Neuronal stem cell (in vitro differentiated cells): ENCODE results near the gene ARHGAP29.

ENCODE experiments used
- DNase-seq: peaks from one replicate; pipeline ENCODE4 v3.0.0-alpha.2; 2013; ENCODE audit warnings: low spot score
- H2AFZ ChIP-seq: one replicate; pipeline ENCODE4 v1.6.1; 2013; ENCODE audit warnings: mild to moderate bottlenecking, low read length, inconsistent platforms
- H2AK5ac ChIP-seq: 2 replicates; pipeline ENCODE4 v1.6.1; 2013; ENCODE audit warnings: low read depth, mild to moderate bottlenecking, inconsistent platforms, low read length, moderate library complexity, mixed read lengths
- H2BK120ac ChIP-seq: 2 replicates; pipeline ENCODE4 v1.6.1; 2013; ENCODE audit warnings: low read depth, mild to moderate bottlenecking, inconsistent platforms, low read length, moderate library complexity, mixed read lengths
- H2BK12ac ChIP-seq: one replicate; pipeline ENCODE4 v1.6.1; 2013; ENCODE audit warnings: low read length, inconsistent platforms
- H2BK15ac ChIP-seq: 2 replicates; pipeline ENCODE4 v1.6.1; 2013; ENCODE audit warnings: mild to moderate bottlenecking, low read length, inconsistent platforms, mixed read lengths
- H2BK5ac ChIP-seq: one replicate; pipeline ENCODE4 v1.6.1; 2013; ENCODE audit warnings: inconsistent platforms, mild to moderate bottlenecking, low read length, moderate library complexity
- H3K14ac ChIP-seq: one replicate; pipeline ENCODE4 v1.6.1; 2013; ENCODE audit warnings: low read length, inconsistent platforms
- H3K18ac ChIP-seq: 2 replicates; pipeline ENCODE4 v1.6.1; 2013; ENCODE audit warnings: low read length, inconsistent platforms
- H3K23ac ChIP-seq: 2 replicates; pipeline ENCODE4 v1.6.1; 2013; ENCODE audit warnings: low read depth, mild to moderate bottlenecking, mixed read lengths, low read length, inconsistent platforms; ENCODE audit not compliant: poor library complexity
- H3K27ac ChIP-seq: replicated peaks from 3 replicates; pipeline ENCODE4 v1.5.1; 2013; ENCODE audit warnings: low read length, inconsistent platforms
- H3K27me3 ChIP-seq, 3 experiments: 2 replicates each; pipeline ENCODE4 v1.6.1; 2013; ENCODE audit warnings: low read length in 3 of 3, mild to moderate bottlenecking in 2 of 3, inconsistent platforms in 1 of 3, low read depth in 1 of 3, mixed read lengths in 1 of 3, moderate library complexity in 1 of 3; ENCODE audit not compliant: control insufficient read depth in 3 of 3, insufficient read depth in 3 of 3
- H3K36me3 ChIP-seq, 2 donors: replicated peaks in 1 of 2; 2 replicates each; pipeline ENCODE4 v1.6.1; 2013; ENCODE audit warnings: low read length in 2 of 2; ENCODE audit not compliant: control insufficient read depth in 2 of 2, insufficient read depth in 2 of 2
- H3K4ac ChIP-seq: 2 replicates; pipeline ENCODE4 v1.6.1; 2013; ENCODE audit warnings: inconsistent platforms, mild to moderate bottlenecking, low read length, moderate library complexity
- H3K4me1 ChIP-seq, 2 donors: 1 replicate in 1 of 2; 2 replicates in 1 of 2; pipeline ENCODE4 v1.6.1; 2013; ENCODE audit warnings: low read length in 2 of 2, low read depth in 1 of 2; ENCODE audit not compliant: control insufficient read depth in 2 of 2, insufficient read depth in 1 of 2
- H3K4me2 ChIP-seq: one replicate; pipeline ENCODE4 v1.6.1; 2013; ENCODE audit warnings: mild to moderate bottlenecking, low read length, inconsistent platforms; ENCODE audit not compliant: insufficient read depth, poor library complexity, severe bottlenecking
- H3K4me3 ChIP-seq, 2 donors: 2 replicates each; pipeline ENCODE4 v1.5.1; 2013; ENCODE audit warnings: low read length in 2 of 2, mild to moderate bottlenecking in 2 of 2, inconsistent platforms in 1 of 2, moderate library complexity in 1 of 2
- H3K79me1 ChIP-seq: one replicate; pipeline ENCODE4 v1.6.1; 2013; ENCODE audit warnings: low read depth, mild to moderate bottlenecking, inconsistent platforms, low read length, moderate library complexity
- H3K9ac ChIP-seq: one replicate; pipeline ENCODE4 v1.6.1; 2013; ENCODE audit warnings: mild to moderate bottlenecking, low read depth, low read length, inconsistent platforms; ENCODE audit not compliant: poor library complexity
- H3K9me3 ChIP-seq, 2 donors: replicated peaks in 1 of 2; 2 replicates each; pipeline versions ENCODE3 to v1.6.1; 2013; ENCODE audit warnings: low read length in 2 of 2, mild to moderate bottlenecking in 2 of 2, inconsistent platforms in 1 of 2, low read depth in 1 of 2, mixed read lengths in 1 of 2, moderate library complexity in 1 of 2; ENCODE audit not compliant: control insufficient read depth in 2 of 2, insufficient read depth in 1 of 2
- H4K8ac ChIP-seq: one replicate; pipeline ENCODE4 v1.6.1; 2013; ENCODE audit warnings: low read depth, mild to moderate bottlenecking, inconsistent platforms, low read length, moderate library complexity
- H4K91ac ChIP-seq: one replicate; pipeline ENCODE4 v1.6.1; 2013; ENCODE audit warnings: low read length, low read depth, mild to moderate bottlenecking, inconsistent platforms; ENCODE audit not compliant: poor library complexity
- whole genome bisulfite sequencing, 2 donors: extraction: QIAGEN DNeasy Blood & Tissue Kit; methylation state at CpG; one replicate each; pipeline ENCODE4 v1.1.7; 2013; ENCODE audit warnings: missing lambda C conversion rate in 2 of 2, mixed read lengths in 1 of 2; ENCODE audit not compliant: insufficient read length in 2 of 2, insufficient replicate concordance in 1 of 2; ENCODE audit errors: extremely low coverage in 2 of 2; 5-methylcytosine and 5-hydroxymethylcytosine counted together

ARHGAP29 gene

DNA sequence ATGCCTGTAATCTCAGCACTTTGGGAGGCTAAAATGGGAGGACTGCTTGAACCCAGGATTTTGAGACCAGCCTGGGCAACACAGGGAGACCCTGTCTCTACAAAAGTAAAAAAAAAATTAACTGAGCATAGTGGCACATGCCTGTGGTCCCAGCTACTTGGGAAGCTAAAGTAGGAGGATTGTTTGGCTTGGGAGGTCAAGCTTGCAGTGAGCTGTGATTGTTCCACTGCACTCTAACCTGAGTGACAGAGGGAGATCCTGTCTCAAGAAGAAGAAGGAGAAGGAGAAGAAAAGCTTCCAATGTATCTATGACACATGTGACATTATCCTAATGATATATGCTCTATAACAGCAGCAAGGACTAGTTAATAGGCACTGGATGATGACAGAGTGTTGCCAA, 20.1 kb upstream of the ARHGAP29 start:
- Histone ChIP-seq H3K27me3 (peaks cover 0 to 32% (median 0%) of the 10 kb centered on the region in 3 experiments), H3K27ac (no peak overlapping the region), H3K14ac (no peak overlapping the region), H3K36me3 (no peaks in the 10 kb centered on the region), H3K18ac (no peak overlapping the region), H2BK5ac (no peak overlapping the region), H3K4me1 (no peaks in the 10 kb centered on the region), H3K23ac (no peak overlapping the region), H3K4me3 (no peak overlapping the region), H3K9ac (no peak overlapping the region), H3K4me2 (no peak overlapping the region), H2BK15ac (no peak overlapping the region), H2BK12ac (no peak overlapping the region), H3K4ac (no peak overlapping the region), H2AK5ac (no peak overlapping the region), H2AFZ (no peak overlapping the region), H4K8ac (no peak overlapping the region), H2BK120ac (no peak overlapping the region), H3K79me1 (no peaks in the 10 kb centered on the region), H3K9me3 (no peaks in the 10 kb centered on the region), H4K91ac (no peak overlapping the region)
- no peak for DNase-seq

DNA sequence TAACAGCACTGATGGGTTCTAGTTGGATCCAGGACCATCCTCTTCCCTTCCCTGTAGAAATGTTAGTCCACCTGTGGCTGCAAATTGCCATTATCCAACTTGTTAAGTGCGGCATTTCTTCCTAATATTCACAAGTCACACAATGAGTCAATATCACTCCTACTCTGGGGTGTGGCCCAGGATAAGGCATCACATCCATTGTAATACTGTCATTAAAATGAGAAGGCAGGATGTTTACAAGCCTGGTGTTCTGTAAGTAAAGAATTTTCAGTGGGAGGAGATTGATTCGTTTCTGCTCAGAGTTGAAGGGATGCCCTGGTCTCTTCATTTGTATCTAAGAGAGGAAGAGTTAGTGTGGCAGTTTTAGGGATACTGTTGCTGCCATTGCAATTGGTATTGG, 18.1 kb upstream of the ARHGAP29 start:
- WGBS, 2 donors = no CpG with 5 or more reads among the region's 2 CpGs
- no peak overlapping the region for H2BK12ac ChIP-seq
- no peak overlapping the region for H2AFZ ChIP-seq
- no peak overlapping the region for H3K4me2 ChIP-seq
- H3K4me3 ChIP-seq = no peak overlapping the region
- H4K91ac ChIP-seq = no peak overlapping the region
- no peak overlapping the region for H2BK120ac ChIP-seq
- H3K4me1 ChIP-seq = no peaks in the 10 kb centered on the region
- H3K18ac ChIP-seq = no peak overlapping the region
- no peaks in the 10 kb centered on the region for H3K79me1 ChIP-seq
- H3K9me3 ChIP-seq = no peaks in the 10 kb centered on the region
- H3K14ac ChIP-seq = no peak overlapping the region
- no peaks in the 10 kb centered on the region for H3K36me3 ChIP-seq
- no peak overlapping the region for H3K23ac ChIP-seq
- no peak overlapping the region for H2BK15ac ChIP-seq
- no peak for DNase-seq
- no peak overlapping the region for H4K8ac ChIP-seq
- peaks cover 0 to 43% (median 0%) of the 10 kb centered on the region in 3 experiments for H3K27me3 ChIP-seq
- H3K9ac ChIP-seq = no peak overlapping the region
- H3K4ac ChIP-seq = no peak overlapping the region
- no peak overlapping the region for H3K27ac ChIP-seq
- H2AK5ac ChIP-seq = no peak overlapping the region
- H2BK5ac ChIP-seq = no peak overlapping the region

DNA sequence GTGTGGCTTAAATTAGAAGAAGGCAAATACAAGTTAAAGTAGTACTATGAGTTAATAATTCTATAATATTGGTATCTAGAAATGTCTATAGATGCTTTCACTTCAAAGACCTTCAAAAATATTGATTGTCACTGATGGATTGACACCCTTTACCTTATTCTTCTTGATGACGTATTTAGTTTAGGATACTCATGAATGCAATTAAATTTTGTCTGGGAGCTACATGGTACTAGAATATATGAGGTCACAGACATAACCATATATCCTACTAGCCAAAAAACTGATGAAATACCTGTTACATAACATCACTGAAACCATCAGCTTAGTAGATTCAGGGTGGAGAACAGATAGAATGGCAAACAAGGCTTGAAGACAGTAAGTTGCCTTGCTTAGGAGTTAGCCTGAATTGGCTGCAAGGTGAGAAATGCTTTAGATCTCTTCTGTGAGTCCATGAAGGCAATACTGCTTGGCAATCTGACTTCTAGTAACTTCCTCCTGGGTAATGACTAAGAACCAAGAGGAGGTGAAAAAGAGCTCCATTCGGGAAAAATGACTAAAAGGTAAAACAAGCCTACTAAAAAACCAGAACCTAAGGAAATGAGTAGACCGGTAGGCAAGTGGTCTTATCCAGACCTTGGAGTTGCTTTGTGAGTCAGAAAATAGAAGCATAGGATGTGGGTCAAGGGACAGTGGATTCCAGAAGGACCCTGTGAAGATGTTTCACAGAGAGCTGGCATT, 16.9 kb upstream of the ARHGAP29 start:
- no peak overlapping the region for H3K9ac ChIP-seq
- no CpG with 5 or more reads among the region's 3 CpGs for WGBS, 2 donors
- no peak overlapping the region for H3K14ac ChIP-seq
- H3K23ac ChIP-seq = no peak overlapping the region
- H3K27me3 ChIP-seq = peaks cover 0 to 46% (median 0%) of the 10 kb centered on the region in 3 experiments
- H2AFZ ChIP-seq = no peak overlapping the region
- no peaks in the 10 kb centered on the region for H3K36me3 ChIP-seq
- no peak overlapping the region for H2BK12ac ChIP-seq
- no peak overlapping the region for H4K8ac ChIP-seq
- no peaks in the 10 kb centered on the region for H3K4me1 ChIP-seq
- no peak overlapping the region for H3K4ac ChIP-seq
- no peak for DNase-seq
- no peak overlapping the region for H2BK120ac ChIP-seq
- H2AK5ac ChIP-seq = no peak overlapping the region
- no peak overlapping the region for H2BK15ac ChIP-seq
- no peak overlapping the region for H3K18ac ChIP-seq
- no peak overlapping the region for H2BK5ac ChIP-seq
- H3K79me1 ChIP-seq = no peaks in the 10 kb centered on the region
- no peak overlapping the region for H3K27ac ChIP-seq
- H3K4me3 ChIP-seq = no peak overlapping the region
- H4K91ac ChIP-seq = no peak overlapping the region
- H3K9me3 ChIP-seq = no peaks in the 10 kb centered on the region
- H3K4me2 ChIP-seq = no peak overlapping the region

- Histone ChIP-seq H2AFZ (no peak overlapping the region), H3K9me3 (no peaks in the 10 kb centered on the region), H2BK120ac (no peak overlapping the region), H3K4me3 (no peak overlapping the region), H4K91ac (no peak overlapping the region), H2AK5ac (no peak overlapping the region), H2BK12ac (no peak overlapping the region), H3K79me1 (no peaks in the 10 kb centered on the region), H3K23ac (no peak overlapping the region), H3K27me3 (peaks cover 0 to 50% (median 4%) of the 10 kb centered on the region in 3 experiments), H3K18ac (no peak overlapping the region), H3K4me2 (no peak overlapping the region), H3K36me3 (no peaks in the 10 kb centered on the region), H3K9ac (no peak overlapping the region), H2BK15ac (no peak overlapping the region), H3K4ac (no peak overlapping the region), H2BK5ac (no peak overlapping the region), H3K27ac (no peak overlapping the region), H3K14ac (no peak overlapping the region), H4K8ac (no peak overlapping the region), H3K4me1 (no peaks in the 10 kb centered on the region)
- DNase-seq = no peak
- WGBS, 2 donors = no CpG with 5 or more reads among the region's 9 CpGs
Observed at GRCh38 chr1:94253456-94254017, 16.2 kb upstream of the ARHGAP29 start.
